IMR-90 (cell line): ENCODE results near the gene JMJD6. TPM values are rescaled to one million over a fixed set of nuclear protein-coding genes. Genes with fewer than 3 reads are reported as not detected.
"Not testable (repeated sequence)": the region's sequence is repeated elsewhere in the genome, so short reads cannot be mapped to it uniquely, and the experiment has no call there.

Experiments
- ATAC-seq: fragments of 200-7000 bp; cut with Tn5 transposase; 2 replicates; pipeline ENCODE4 v1.9.1; 2020; ENCODE audit warnings: low read depth, mild to moderate bottlenecking, moderate library complexity
- BruUV-seq: library from RNA; stranded (reverse); fragments of 400-500 nt; replicated peaks from 2 replicates; lab custom pipeline; 2021; lab: Mats Ljungman, UMichigan
- CTCF ChIA-PET: fragments of 300-600 bp; formaldehyde crosslinking; extraction: SDS; loops from one replicate; lab custom pipeline; 2021; ENCODE audit warnings: antibody characterized with exemption; lab: Yijun Ruan, JAX
- POLR2A ChIA-PET: fragments of 300-600 bp; sonication (Branson Sonifier 250); formaldehyde crosslinking; loops from one replicate; lab custom pipeline; 2022; ENCODE audit warnings: antibody characterized with exemption; ENCODE audit not compliant: unreplicated experiment; lab: Charles Lee
- DNase-seq: peaks from one replicate; pipeline ENCODE4 v3.0.0; 2013
- H2AFZ ChIP-seq: replicated peaks from 2 replicates; pipeline ENCODE3; 2013; ENCODE audit warnings: low read length, mild to moderate bottlenecking; ENCODE audit not compliant: poor library complexity
- H2AK5ac ChIP-seq: 2 replicates; pipeline ENCODE4 v1.6.1; 2013; ENCODE audit warnings: low read depth, low read length, inconsistent platforms
- H2AK9ac ChIP-seq: replicated peaks from 2 replicates; pipeline ENCODE3; 2013; ENCODE audit warnings: mild to moderate bottlenecking, low read depth, low read length, moderate library complexity; ENCODE audit not compliant: poor library complexity
- H2BK120ac ChIP-seq: 2 replicates; pipeline ENCODE4 v1.6.1; 2013; ENCODE audit warnings: low read depth, low read length, inconsistent platforms
- H2BK15ac ChIP-seq: 3 replicates; pipeline ENCODE4 v1.6.1; 2013; ENCODE audit warnings: low read depth, low read length, inconsistent platforms
- H2BK20ac ChIP-seq: 2 replicates; pipeline ENCODE4 v1.6.1; 2013; ENCODE audit warnings: low read depth, mild to moderate bottlenecking, inconsistent platforms, low read length, moderate library complexity
- H2BK5ac ChIP-seq: 2 replicates; pipeline ENCODE4 v1.6.1; 2013; ENCODE audit warnings: mild to moderate bottlenecking, low read depth, low read length, inconsistent platforms; ENCODE audit not compliant: poor library complexity, severe bottlenecking
- H3K14ac ChIP-seq: replicated peaks from 2 replicates; pipeline ENCODE4 v1.6.1; 2013; ENCODE audit warnings: low read depth, low read length, inconsistent platforms
- H3K18ac ChIP-seq: 2 replicates; pipeline ENCODE4 v1.6.1; 2013; ENCODE audit warnings: low read depth, low read length, control low read depth
- H3K23ac ChIP-seq: 2 replicates; pipeline ENCODE4 v1.6.1; 2013; ENCODE audit warnings: low read depth, low read length, inconsistent platforms
- H3K27ac ChIP-seq: 2 replicates; pipeline ENCODE4 v1.5.1; 2013; ENCODE audit warnings: mild to moderate bottlenecking, control low read depth, low read length; ENCODE audit not compliant: insufficient read depth
- H3K27me3 ChIP-seq: 2 replicates; pipeline ENCODE4 v1.6.1; 2013; ENCODE audit warnings: low read length; ENCODE audit not compliant: control insufficient read depth, insufficient read depth
- H3K36me3 ChIP-seq: 2 replicates; pipeline ENCODE4 v1.6.1; 2013; ENCODE audit warnings: low read length, mixed read lengths; ENCODE audit not compliant: control insufficient read depth, insufficient read depth
- H3K4ac ChIP-seq: 2 replicates; pipeline ENCODE4 v1.6.1; 2013; ENCODE audit warnings: low read depth, low read length, inconsistent platforms
- H3K4me1 ChIP-seq: 2 replicates; pipeline ENCODE4 v1.6.1; 2013; ENCODE audit warnings: low read length, mixed read lengths; ENCODE audit not compliant: control insufficient read depth, insufficient read depth
- H3K4me2 ChIP-seq: 2 replicates; pipeline ENCODE4 v1.6.1; 2013; ENCODE audit warnings: low read depth, mild to moderate bottlenecking, control low read depth, low read length, moderate library complexity
- H3K4me3 ChIP-seq: 2 replicates; pipeline ENCODE4 v1.5.1; 2013; ENCODE audit warnings: low read depth, mild to moderate bottlenecking, control low read depth, low read length, moderate library complexity; ENCODE audit not compliant: insufficient read depth
- H3K56ac ChIP-seq: 2 replicates; pipeline ENCODE4 v1.6.1; 2013; ENCODE audit warnings: low read length, inconsistent platforms; ENCODE audit not compliant: insufficient read depth; ENCODE audit errors: extremely low read depth
- H3K79me1 ChIP-seq, 2 experiments: 2 replicates each; pipeline ENCODE4 v1.6.1; 2013; ENCODE audit warnings: low read length in 2 of 2, inconsistent platforms in 1 of 2, low read depth in 1 of 2
- H3K9ac ChIP-seq: 2 replicates; pipeline ENCODE4 v1.6.1; 2013; ENCODE audit warnings: low read depth, low read length, control low read depth
- H3K9me1 ChIP-seq: 2 replicates; pipeline ENCODE4 v1.6.1; 2013; ENCODE audit warnings: low read length, inconsistent platforms; ENCODE audit not compliant: insufficient read depth
- H3K9me3 ChIP-seq: 2 replicates; pipeline ENCODE4 v1.6.1; 2013; ENCODE audit warnings: low read length; ENCODE audit not compliant: control insufficient read depth, insufficient read depth
- H4K20me1 ChIP-seq: 2 replicates; pipeline ENCODE4 v1.6.1; 2013; ENCODE audit warnings: low read length, inconsistent platforms; ENCODE audit not compliant: insufficient read depth
- H4K5ac ChIP-seq: 2 replicates; pipeline ENCODE4 v1.6.1; 2013; ENCODE audit warnings: mild to moderate bottlenecking, low read depth, low read length, control low read depth
- H4K8ac ChIP-seq, 2 experiments: 2 replicates each; pipeline ENCODE4 v1.6.1; 2013; ENCODE audit warnings: low read depth in 2 of 2, low read length in 2 of 2, control low read depth in 1 of 2, inconsistent platforms in 1 of 2
- H4K91ac ChIP-seq: 2 replicates; pipeline ENCODE4 v1.6.1; 2013; ENCODE audit warnings: low read depth, low read length, inconsistent platforms; ENCODE audit not compliant: insufficient read depth
- POLR2A ChIP-seq: IDR thresholded peaks from 2 replicates; pipeline ENCODE4 v1.6.1; 2012; ENCODE audit warnings: mild to moderate bottlenecking, low read depth, low read length
- WGBS, 2 experiments: methylation state at CpG; one replicate each; pipeline versions ENCODE4 v1.1.5 to v1.1.7; 2013; ENCODE audit warnings: missing lambda C conversion rate in 2 of 2; ENCODE audit not compliant: insufficient read length in 1 of 2; ENCODE audit errors: extremely low coverage in 2 of 2; 5-methylcytosine and 5-hydroxymethylcytosine counted together
- dilution Hi-C: fragments of 300-500 bp; cut with HindIII; formaldehyde crosslinking; loops from one replicate; pipeline ENCODE4 v1.14.3; 2018; ENCODE audit warnings: low sequenced_read_pairs; ENCODE audit not compliant: unreplicated experiment
- in situ Hi-C: fragments of 300-500 bp; cut with MboI; formaldehyde crosslinking; loops from 3 replicates; pipeline ENCODE4 v1.14.3; 2019; ENCODE audit warnings: low sequenced_read_pairs, inconsistent platforms, mixed read lengths
- intact Hi-C: fragments of 100-400 bp; cut with micrococcal nuclease; formaldehyde crosslinking; loops from 2 replicates; pipeline ENCODE4 v1.10.0; 2022
- polyA plus RNA-seq, 3 experiments: library from polyadenylated mRNA; depleted of rRNA; stranded (reverse); fragments of >200 nt; gene quantifications; 2 replicates each; pipeline ENCODE4 v1.2.3, GENCODE V29; 2012; ENCODE audit warnings: low replicate concordance in 1 of 3
- total RNA-seq: library from RNA; depleted of rRNA; stranded (reverse); fragments of >200 nt; gene quantifications from 2 replicates; pipeline ENCODE4 v1.2.3, GENCODE V29; 2012

The JMJD6 gene
- total and polyA plus RNA-seq, 2 of the 4 experiments (the other 2 are of a cell fraction), result 24.4 to 33.7 TPM

- peak; percentile 25; the same call in 1 of the 2 replicates for TF ChIP-seq POLR2A
- H3K79me1 ChIP-seq, result peaks cover 38 to 79% of the 10 kb centered on the region in 2 experiments
- in situ Hi-C loops, H4K8ac ChIP-seq, H2AK5ac ChIP-seq, H2BK15ac ChIP-seq, H3K9me3 ChIP-seq, H3K56ac ChIP-seq, H3K27ac ChIP-seq, H2BK120ac ChIP-seq, H3K27me3 ChIP-seq, H3K9me1 ChIP-seq, POLR2A ChIA-PET, H3K23ac ChIP-seq, H4K5ac ChIP-seq, H3K4me3 ChIP-seq, H3K4me2 ChIP-seq, BruUV-seq, H4K91ac ChIP-seq, dilution Hi-C loops, H3K4ac ChIP-seq, H3K14ac ChIP-seq, ATAC-seq, H2AK9ac ChIP-seq, H3K9ac ChIP-seq, H2BK5ac ChIP-seq, H2BK20ac ChIP-seq, CTCF ChIA-PET, H3K4me1 ChIP-seq, DNase-seq, intact Hi-C loops, H2AFZ ChIP-seq, H3K18ac ChIP-seq: not testable (repeated sequence)
- H4K20me1 ChIP-seq, result peaks cover 41% of the 10 kb centered on the region
- H3K36me3 ChIP-seq, result peaks cover 53% of the 10 kb centered on the region
- 100% methylated on average over 2 of the region's 8 CpGs; no CpG with 5 or more reads in 1 of the 2 experiments for WGBS, 2 experiments
These were observed 3.4 kb downstream of the JMJD6 start for GRCh38 chr17:76722977-76723376.
